GM10266 (cell line): ENCODE results near the gene PTPRG.

Source experiments
- DNase-seq: peaks from one replicate; pipeline ENCODE4 v3.0.0; 2012; ENCODE audit errors: extremely low spot score
- CTCF ChIP-seq: IDR thresholded peaks from 2 replicates; pipeline ENCODE4 v1.5.1; 2012; ENCODE audit warnings: mild to moderate bottlenecking, low read depth; ENCODE audit not compliant: control insufficient read depth, insufficient read depth; ENCODE audit errors: missing control alignments

Gene PTPRG

GRCh38 chr3:62159056-62159708 lies 597.8 kb downstream of the PTPRG start:
- TF ChIP-seq CTCF = no peak
- no peak for DNase-seq

DNA sequence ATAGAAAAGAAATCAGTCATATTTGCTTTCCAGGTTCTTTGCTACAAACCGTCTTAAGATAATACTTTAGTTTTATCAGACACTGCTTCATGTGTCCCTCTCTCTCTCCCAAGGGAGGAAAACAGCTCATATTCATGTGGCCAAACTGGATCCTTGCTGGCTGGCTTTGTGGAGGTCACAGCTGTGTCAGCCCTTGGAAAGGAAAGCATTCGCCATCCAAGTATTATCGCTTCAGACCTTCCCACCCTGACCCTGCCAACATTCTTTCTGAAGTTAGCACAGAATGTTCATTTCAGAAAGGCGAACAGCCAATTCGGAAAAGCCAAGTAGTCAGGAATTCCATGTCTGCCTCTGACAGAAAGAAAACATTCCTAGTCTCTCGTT lies 598.3 kb downstream of the PTPRG start:
- DNase-seq = no peak
- no peak for TF ChIP-seq CTCF

DNA sequence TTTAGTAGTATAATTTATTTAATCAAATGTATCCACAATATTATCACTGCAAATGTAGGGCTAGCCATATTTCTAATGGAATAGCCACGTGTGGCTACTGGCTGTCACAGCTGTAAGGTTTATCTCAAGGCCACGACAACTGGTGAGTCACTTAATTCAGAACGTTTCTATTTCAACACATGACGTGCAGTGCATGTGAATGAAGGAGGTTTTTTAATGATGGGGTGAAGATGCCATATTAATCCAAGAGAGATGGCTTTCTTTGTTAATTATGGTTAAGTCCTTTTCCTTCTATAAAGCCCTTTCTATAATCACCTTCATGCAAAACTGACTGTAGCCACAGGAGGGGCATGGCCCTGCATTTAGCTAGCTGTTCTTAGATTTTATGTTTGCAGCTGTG lies 600.0 kb downstream of the PTPRG start:
- no peak for DNase-seq
- no peak for TF ChIP-seq CTCF

- no peak for DNase-seq
Observed at GRCh38 chr3:62164196-62164595, 602.8 kb downstream of the PTPRG start.

DNA sequence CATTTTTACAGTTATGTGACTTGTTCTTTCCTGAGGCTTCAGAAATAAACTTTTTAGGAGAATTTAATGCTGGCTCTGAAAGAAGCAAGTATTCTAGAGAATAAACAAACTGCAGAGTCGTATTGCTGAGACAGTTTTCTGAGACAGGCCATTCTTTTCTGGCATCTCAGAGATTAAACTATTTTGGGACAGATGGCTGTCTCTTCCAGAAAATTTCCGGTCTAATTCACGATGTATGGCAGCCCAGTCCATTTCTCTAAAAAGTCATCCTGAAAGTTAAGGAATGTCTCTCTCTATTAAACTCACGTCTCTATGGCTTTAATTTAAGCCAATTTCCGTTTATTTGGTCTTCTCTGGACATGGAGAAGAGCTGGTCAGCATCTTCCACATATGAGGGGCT lies 603.4 kb downstream of the PTPRG start:
- no peak for DNase-seq
- no peak for TF ChIP-seq CTCF

More at GRCh38 chr3:62164196-62164595, 602.8 kb downstream of the PTPRG start:
- no peak for TF ChIP-seq CTCF

DNA sequence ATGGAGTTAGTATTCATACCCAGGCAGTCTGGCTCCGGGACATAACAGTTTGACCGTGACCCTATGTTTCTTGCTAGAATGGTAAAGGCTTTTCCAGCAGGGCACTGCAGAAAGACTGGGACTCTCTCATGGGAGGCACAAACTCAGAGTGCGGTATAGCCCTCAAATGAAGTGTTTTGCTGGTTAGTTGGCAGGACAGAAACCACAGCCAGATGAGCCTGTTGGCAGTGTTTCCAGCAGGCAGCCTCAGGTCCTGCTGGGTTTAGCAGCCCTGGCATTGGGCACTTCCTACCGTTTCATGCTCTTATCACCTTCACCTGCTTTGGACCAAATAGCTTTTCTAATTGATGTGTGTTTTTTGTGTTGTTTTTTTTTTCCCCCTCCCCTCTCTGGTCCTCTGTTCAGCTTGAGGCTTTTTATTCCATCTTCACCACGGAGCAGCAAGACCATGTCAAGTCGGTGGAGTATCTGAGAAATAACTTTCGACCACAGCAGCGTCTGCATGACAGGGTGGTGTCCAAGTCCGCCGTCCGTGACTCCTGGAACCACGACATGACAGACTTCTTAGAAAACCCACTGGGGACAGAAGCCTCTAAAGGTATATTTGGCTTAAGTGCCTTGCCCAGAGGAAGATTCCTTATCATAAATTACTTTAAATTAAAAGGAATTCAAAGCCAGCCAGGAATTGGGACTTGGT lies 606.3 kb downstream of the PTPRG start:
- no peak for TF ChIP-seq CTCF

DNA sequence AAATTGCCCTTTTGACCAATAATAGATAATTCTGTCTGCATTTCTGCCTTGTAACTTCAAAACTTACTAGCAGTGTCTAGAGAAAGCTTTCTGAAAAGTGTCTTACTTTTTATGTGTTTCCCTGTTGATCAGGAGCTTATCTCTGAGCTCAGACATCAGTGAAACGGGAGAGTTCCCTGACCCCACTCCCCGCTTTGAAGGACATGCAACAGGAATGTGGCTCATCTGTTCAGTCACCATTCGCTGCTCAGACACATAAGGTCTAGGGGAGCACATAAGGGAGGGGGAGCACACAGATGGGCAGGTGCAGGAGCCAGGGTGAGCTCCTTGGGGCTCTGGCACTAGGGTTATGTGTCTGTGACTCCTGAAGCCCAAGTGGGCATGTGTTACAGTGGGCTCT lies 607.0 kb downstream of the PTPRG start:
- no peak for TF ChIP-seq CTCF
- DNase-seq = no peak

More for the DNA sequence above, 606.3 kb downstream of the PTPRG start:
- no peak for DNase-seq
